CD8-positive, alpha-beta memory T cell (primary cell): ENCODE results near the gene TMEM121B. TPM values are rescaled to one million over a fixed set of nuclear protein-coding genes. Genes with fewer than 3 reads are reported as not detected.
A peak's percentile ranks its signal among the peaks of the same experiment; 100 is the strongest.

Experiments used
- CTCF ChIA-PET: fragments of 350-600 bp; sonication (Branson Sonifier 250); formaldehyde crosslinking; loops from one replicate; lab custom pipeline; 2021; ENCODE audit warnings: antibody characterized with exemption; lab: Charles Lee
- POLR2A ChIA-PET: fragments of 350-600 bp; sonication (Branson Sonifier 250); formaldehyde crosslinking; loops from one replicate; lab custom pipeline; 2021; ENCODE audit warnings: antibody characterized with exemption; lab: Charles Lee
- DNase-seq, 5 donors: peaks; one replicate each; pipeline versions ENCODE4 v3.0.0 to v3.0.0-alpha.2; 2020 to 2022; ENCODE audit warnings: mixed read lengths in 1 of 5
- H3K27ac ChIP-seq: one replicate; pipeline ENCODE4 v1.7.0; 2013; ENCODE audit warnings: low read depth, mild to moderate bottlenecking, low read length, moderate library complexity
- H3K27me3 ChIP-seq: 2 replicates; pipeline ENCODE4 v1.7.0; 2013; ENCODE audit warnings: low read length, mild to moderate bottlenecking; ENCODE audit not compliant: insufficient read depth, poor library complexity, severe bottlenecking
- H3K36me3 ChIP-seq: 2 replicates; pipeline ENCODE4 v1.7.0; 2013; ENCODE audit warnings: mild to moderate bottlenecking, low read length, moderate library complexity; ENCODE audit not compliant: insufficient read depth
- H3K4me1 ChIP-seq: 2 replicates; pipeline ENCODE4 v1.7.0; 2013; ENCODE audit warnings: mild to moderate bottlenecking, low read length, moderate library complexity; ENCODE audit not compliant: insufficient read depth
- H3K4me3 ChIP-seq: 2 replicates; pipeline ENCODE4 v1.7.0; 2013; ENCODE audit warnings: mild to moderate bottlenecking, low read length
- H3K9me3 ChIP-seq: 2 replicates; pipeline ENCODE4 v1.7.0; 2013; ENCODE audit warnings: mild to moderate bottlenecking, low read length
- H3K27ac Mint-ChIP-seq, 8 donors: one replicate each; pipeline ENCODE4 v1.8.0; 2020 to 2021; ENCODE audit warnings: mixed read lengths in 8 of 8, mild to moderate bottlenecking in 6 of 8, inconsistent platforms in 3 of 8, moderate library complexity in 3 of 8
- H3K27me3 Mint-ChIP-seq, 2 donors: one replicate each; pipeline ENCODE4 v1.8.0; 2020 to 2021; ENCODE audit warnings: mixed read lengths in 2 of 2, mild to moderate bottlenecking in 1 of 2, moderate library complexity in 1 of 2
- H3K36me3 Mint-ChIP-seq, 3 donors: one replicate each; pipeline ENCODE4 v1.8.0; 2020 to 2021; ENCODE audit warnings: mixed read lengths in 3 of 3, inconsistent platforms in 1 of 3, mild to moderate bottlenecking in 1 of 3
- H3K4me1 Mint-ChIP-seq, 3 donors: one replicate each; pipeline ENCODE4 v1.8.0; 2020 to 2021; ENCODE audit warnings: mixed read lengths in 3 of 3, inconsistent platforms in 1 of 3, mild to moderate bottlenecking in 1 of 3
- H3K4me3 Mint-ChIP-seq, 7 donors: one replicate each; pipeline ENCODE4 v1.8.0; 2020 to 2021; ENCODE audit warnings: mixed read lengths in 7 of 7, mild to moderate bottlenecking in 6 of 7, moderate library complexity in 4 of 7, inconsistent platforms in 2 of 7
- H3K9me3 Mint-ChIP-seq, 5 donors: one replicate each; pipeline ENCODE4 v1.8.0; 2020 to 2022; ENCODE audit warnings: mixed read lengths in 5 of 5, mild to moderate bottlenecking in 3 of 5, moderate library complexity in 2 of 5, inconsistent platforms in 1 of 5
- polyA plus RNA-seq: library from polyadenylated mRNA; unstranded; fragments of 300-500 nt; fragmentation: Illumina TruSeq; gene quantifications from one replicate; pipeline ENCODE4 v1.2.3, GENCODE V29; 2021
- total RNA-seq, 2 experiments: library from RNA; stranded (reverse); gene quantifications; one replicate each; pipeline ENCODE4 v1.2.3, GENCODE V29; 2021

Gene TMEM121B
- total and polyA plus RNA-seq, 3 experiments from 2014 or later, result 0.11 to 0.15 TPM; not detected in 1

DNA sequence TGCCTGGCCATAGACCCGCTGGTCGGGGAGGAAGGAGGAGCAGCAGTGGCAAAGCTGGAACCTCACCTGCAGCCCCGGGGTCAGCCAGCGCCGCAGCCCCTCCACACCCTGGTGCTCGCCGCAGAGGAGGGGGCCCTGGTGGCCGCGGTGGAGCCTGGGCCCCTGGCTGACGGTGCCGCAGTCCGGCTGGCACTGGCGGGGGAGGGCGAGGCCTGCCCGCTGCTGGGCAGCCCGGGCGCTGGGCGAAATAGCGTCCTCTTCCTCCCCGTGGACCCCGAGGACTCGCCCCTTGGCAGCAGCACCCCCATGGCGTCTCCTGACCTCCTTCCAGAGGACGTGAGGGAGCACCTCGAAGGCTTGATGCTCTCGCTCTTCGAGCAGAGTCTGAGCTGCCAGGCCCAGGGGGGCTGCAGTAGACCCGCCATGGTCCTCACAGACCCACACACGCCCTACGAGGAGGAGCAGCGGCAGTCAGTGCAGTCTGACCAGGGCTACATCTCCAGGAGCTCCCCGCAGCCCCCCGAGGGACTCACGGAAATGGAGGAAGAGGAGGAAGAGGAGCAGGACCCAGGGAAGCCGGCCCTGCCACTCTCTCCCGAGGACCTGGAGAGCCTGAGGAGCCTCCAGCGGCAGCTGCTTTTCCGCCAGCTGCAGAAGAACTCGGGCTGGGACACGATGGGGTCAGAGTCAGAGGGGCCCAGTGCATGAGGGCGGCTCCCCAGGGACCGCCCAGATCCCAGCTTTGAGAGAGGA lies 11.9 kb downstream of the TMEM121B start:
- Mint-ChIP-seq H3K4me3 (no peak overlapping the region), H3K36me3 (peaks cover 0 to 65% (median 11%) of the 10 kb centered on the region in 3 donors), H3K4me1 (peaks cover 22 to 49% (median 48%) of the 10 kb centered on the region in 3 donors), H3K27ac (no peak overlapping the region), H3K9me3 (no peaks in the 10 kb centered on the region), H3K27me3 (no peaks in the 10 kb centered on the region)
- no peaks in the 10 kb centered on the region for H3K9me3 ChIP-seq
- ChIA-PET CTCF (interaction anchor here (1.5 kb wide), 1 partner anchor 8 kb away, joined by 3 read pairs; no protein-coding TSS in a partner anchor), POLR2A (no interaction called here)
- H3K4me1 ChIP-seq, result peaks cover 31% of the 10 kb centered on the region
- no peak overlapping the region for H3K27ac ChIP-seq
- DNase-seq, result peak in 1 of 5 donors; percentile 41
- H3K27me3 ChIP-seq, result no peaks in the 10 kb centered on the region
- no peak overlapping the region for H3K4me3 ChIP-seq
- H3K36me3 ChIP-seq, result peaks cover 25% of the 10 kb centered on the region

- Histone ChIP-seq H3K4me1 (peaks cover 33% of the 10 kb centered on the region), H3K9me3 (no peaks in the 10 kb centered on the region), H3K4me3 (no peak overlapping the region), H3K36me3 (peaks cover 26% of the 10 kb centered on the region), H3K27me3 (no peaks in the 10 kb centered on the region), H3K27ac (no peak overlapping the region)
- Mint-ChIP-seq H3K4me1 (peaks cover 19 to 46% (median 43%) of the 10 kb centered on the region in 3 donors), H3K36me3 (peaks cover 0 to 66% (median 11%) of the 10 kb centered on the region in 3 donors), H3K4me3 (no peak overlapping the region), H3K9me3 (no peaks in the 10 kb centered on the region), H3K27me3 (no peaks in the 10 kb centered on the region), H3K27ac (no peak overlapping the region)
- ChIA-PET POLR2A (no interaction called here), CTCF (interaction anchor here (1.5 kb wide), 2 partner anchors 9 to 16 kb away, joined by 3 to 4 read pairs; no protein-coding TSS in a partner anchor)
- DNase-seq, result no peak
Measured at GRCh38 chr22:17108256-17109112, 12.7 kb downstream of the TMEM121B start.

- ChIA-PET CTCF (interaction anchor here (1.0 to 1.5 kb wide), 4 partner anchors 10 to 64 kb away, joined by 3 to 4 read pairs (median 3); no protein-coding TSS in a partner anchor), POLR2A (interaction anchor here (0.5 kb wide), 1 partner anchor 127 kb away, joined by 7 read pairs; no protein-coding TSS in a partner anchor)
- H3K4me1 ChIP-seq, result peaks cover 38% of the 10 kb centered on the region
- H3K27ac ChIP-seq, result no peak overlapping the region
- no peak overlapping the region for H3K4me3 ChIP-seq
- Mint-ChIP-seq H3K4me1 (peaks cover 19 to 44% (median 34%) of the 10 kb centered on the region in 3 donors), H3K36me3 (peaks cover under 1 to 75% (median 14%) of the 10 kb centered on the region in 3 donors), H3K9me3 (no peaks in the 10 kb centered on the region), H3K4me3 (no peak overlapping the region), H3K27me3 (no peaks in the 10 kb centered on the region), H3K27ac (peak overlapping the region in 4 of 8 donors; percentile 21 to 84 (median 54))
- no peaks in the 10 kb centered on the region for H3K9me3 ChIP-seq
- DNase-seq, result no peak
- H3K27me3 ChIP-seq, result no peaks in the 10 kb centered on the region
- H3K36me3 ChIP-seq, result peaks cover 36% of the 10 kb centered on the region
Measured at GRCh38 chr22:17107547-17107810, 13.7 kb downstream of the TMEM121B start.

DNA sequence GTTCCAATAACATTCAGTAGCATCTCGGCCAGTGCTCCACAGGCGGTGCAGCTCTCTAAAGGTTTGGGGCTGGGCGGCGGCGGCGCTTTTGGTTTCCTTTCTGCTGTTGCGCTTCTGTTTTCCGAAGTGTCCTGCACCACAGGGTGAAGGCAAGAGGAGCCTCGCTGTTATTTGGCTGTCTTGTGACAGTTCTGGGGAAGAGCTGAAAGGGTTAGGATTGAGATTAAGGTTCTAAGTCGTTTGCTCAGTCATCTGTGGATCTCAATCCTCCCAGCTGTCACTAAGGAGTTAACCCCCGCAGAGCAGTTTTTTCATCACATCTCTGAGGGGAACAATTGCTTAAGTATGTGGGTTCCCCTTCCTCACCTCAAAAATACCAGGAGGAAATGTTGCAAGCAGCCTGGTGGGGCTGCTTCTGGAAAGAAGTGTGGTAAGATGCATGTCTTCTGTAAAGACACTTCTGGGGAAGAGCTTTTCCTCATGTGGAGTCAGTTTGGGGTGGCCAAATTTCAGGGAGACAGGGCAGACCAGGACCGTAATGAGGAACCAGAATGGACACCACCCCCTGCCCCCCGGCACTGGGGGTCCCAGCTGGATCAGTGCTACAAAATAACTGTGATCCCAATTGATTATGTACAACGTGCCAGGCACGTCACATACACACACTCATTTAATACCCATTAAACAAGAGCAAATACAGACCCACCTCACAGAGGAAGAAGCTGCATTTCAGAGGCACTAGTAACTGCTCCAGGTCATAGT lies 14.2 kb downstream of the TMEM121B start:
- ChIA-PET CTCF (interaction anchor here (1.0 to 1.5 kb wide), 4 partner anchors 9 to 64 kb away, joined by 3 to 4 read pairs (median 3); no protein-coding TSS in a partner anchor), POLR2A (interaction anchor here (0.5 kb wide), 1 partner anchor 128 kb away, joined by 7 read pairs; no protein-coding TSS in a partner anchor)
- Mint-ChIP-seq H3K36me3 (peaks cover 4 to 79% (median 18%) of the 10 kb centered on the region in 3 donors), H3K4me3 (peak overlapping the region in 6 of 7 donors; percentile 45 to 81 (median 66)), H3K9me3 (no peaks in the 10 kb centered on the region), H3K27ac (peak overlapping the region; percentile 21 to 85 (median 75)), H3K4me1 (peaks cover 19 to 42% (median 32%) of the 10 kb centered on the region in 3 donors), H3K27me3 (no peaks in the 10 kb centered on the region)
- no peaks in the 10 kb centered on the region for H3K9me3 ChIP-seq
- no peaks in the 10 kb centered on the region for H3K27me3 ChIP-seq
- DNase-seq, result peak in 2 of 5 donors; percentile 14 to 44
- H3K4me3 ChIP-seq, result no peak overlapping the region
- H3K36me3 ChIP-seq, result peaks cover 41% of the 10 kb centered on the region
- peaks cover 43% of the 10 kb centered on the region for H3K4me1 ChIP-seq
- H3K27ac ChIP-seq, result no peak overlapping the region

GRCh38 chr22:17106161-17106784 lies 14.9 kb downstream of the TMEM121B start:
- Histone ChIP-seq H3K4me3 (no peak overlapping the region), H3K9me3 (no peaks in the 10 kb centered on the region), H3K4me1 (peaks cover 50% of the 10 kb centered on the region), H3K27me3 (no peaks in the 10 kb centered on the region), H3K36me3 (peaks cover 48% of the 10 kb centered on the region), H3K27ac (no peak overlapping the region)
- Mint-ChIP-seq H3K9me3 (no peaks in the 10 kb centered on the region), H3K27ac (peak overlapping the region; percentile 26 to 85 (median 75)), H3K27me3 (no peaks in the 10 kb centered on the region), H3K36me3 (peaks cover 6 to 83% (median 21%) of the 10 kb centered on the region in 3 donors), H3K4me3 (peak overlapping the region in 4 of 7 donors; percentile 45 to 75 (median 66)), H3K4me1 (peaks cover 20 to 46% (median 28%) of the 10 kb centered on the region in 3 donors)
- DNase-seq, result peak in 1 of 5 donors; percentile 43
- CTCF ChIA-PET, result interaction anchor here (1.2 kb wide), 2 partner anchors 10 to 21 kb away, joined by 3 read pairs; no protein-coding TSS in a partner anchor
- POLR2A ChIA-PET, result no interaction called here

- Mint-ChIP-seq H3K9me3 (no peaks in the 10 kb centered on the region), H3K36me3 (peaks cover 11 to 83% (median 25%) of the 10 kb centered on the region in 3 donors), H3K4me3 (no peak overlapping the region), H3K4me1 (peaks cover 21 to 54% (median 31%) of the 10 kb centered on the region in 3 donors), H3K27ac (no peak overlapping the region), H3K27me3 (no peaks in the 10 kb centered on the region)
- ChIA-PET CTCF (interaction anchor here (1.2 kb wide), 1 partner anchor 11 kb away, joined by 3 read pairs; no protein-coding TSS in a partner anchor), POLR2A (no interaction called here)
- Histone ChIP-seq H3K36me3 (peaks cover 54% of the 10 kb centered on the region), H3K27ac (no peak overlapping the region), H3K4me3 (no peak overlapping the region), H3K9me3 (no peaks in the 10 kb centered on the region), H3K4me1 (peaks cover 58% of the 10 kb centered on the region), H3K27me3 (no peaks in the 10 kb centered on the region)
- no peak for DNase-seq
Measured at GRCh38 chr22:17105143-17106129, 15.7 kb downstream of the TMEM121B start.
